HepG2 (cell line): ENCODE measurements around the gene SLC29A1. TPM values are rescaled to one million over a fixed set of nuclear protein-coding genes. Genes with fewer than 3 reads are reported as not detected.

Experiments used
- DNMT1 ChIP-seq: sonication (generic); formaldehyde crosslinking; IDR thresholded peaks from 2 replicates; pipeline ENCODE4 v1.5.1; 2020; ENCODE audit warnings: mild to moderate bottlenecking, missing genetic modification reagents
- ELF4 ChIP-seq: sonication (generic); formaldehyde crosslinking; IDR thresholded peaks from 2 replicates; pipeline ENCODE4 v1.5.0; 2020; ENCODE audit warnings: missing genetic modification reagents, mild to moderate bottlenecking, moderate library complexity, borderline replicate concordance
- ETV6 ChIP-seq: sonication (generic); formaldehyde crosslinking; conservative IDR thresholded peaks from 2 replicates; pipeline ENCODE4 v1.4.0; 2020; ENCODE audit warnings: missing genetic modification reagents
- GPN1 ChIP-seq: sonication (generic); formaldehyde crosslinking; IDR thresholded peaks from 2 replicates; pipeline ENCODE4 v1.5.1; 2020; ENCODE audit warnings: missing genetic modification reagents, borderline replicate concordance
- HDAC6 ChIP-seq: fragments of 200-600 bp; sonication (generic); IDR thresholded peaks from 2 replicates; pipeline ENCODE4 v1.7.0; 2017; ENCODE audit warnings: mild to moderate bottlenecking, antibody characterized with exemption, low read length, low read depth
- IKZF4 ChIP-seq: sonication (generic); formaldehyde crosslinking; IDR thresholded peaks from 2 replicates; pipeline ENCODE4 v1.5.1; 2020; ENCODE audit warnings: borderline replicate concordance, mild to moderate bottlenecking, low read depth, missing genetic modification reagents; ENCODE audit errors: not compliant biosample characterization
- KAT8 ChIP-seq: IDR thresholded peaks from 2 replicates; pipeline ENCODE4 v1.6.1; 2016; ENCODE audit warnings: missing genetic modification reagents, missing compliant biosample characterization
- KLF12 ChIP-seq: sonication (generic); formaldehyde crosslinking; IDR thresholded peaks from 2 replicates; pipeline ENCODE4 v1.4.0; 2020; ENCODE audit warnings: missing genetic modification reagents, borderline replicate concordance
- MTERF4 ChIP-seq: sonication (generic); formaldehyde crosslinking; IDR thresholded peaks from 2 replicates; pipeline ENCODE4 v1.8.0; 2023; ENCODE audit warnings: mild to moderate bottlenecking, missing genetic modification reagents
- MZF1 ChIP-seq: sonication (generic); formaldehyde crosslinking; IDR thresholded peaks from 2 replicates; pipeline ENCODE4 v1.8.1; 2023; ENCODE audit warnings: mild to moderate bottlenecking, missing genetic modification reagents, borderline replicate concordance
- NFIB ChIP-seq: sonication (generic); formaldehyde crosslinking; IDR thresholded peaks from 2 replicates; pipeline ENCODE4 v1.9.0; 2021; ENCODE audit warnings: missing genetic modification reagents, mild to moderate bottlenecking, borderline replicate concordance
- SMYD3 ChIP-seq: sonication (generic); formaldehyde crosslinking; IDR thresholded peaks from 2 replicates; pipeline ENCODE4 v1.8.1; 2023; ENCODE audit warnings: mild to moderate bottlenecking, missing genetic modification reagents
- SP2 ChIP-seq: sonication (generic); formaldehyde crosslinking; IDR thresholded peaks from 2 replicates; pipeline ENCODE4 v1.5.1; 2020; ENCODE audit warnings: mild to moderate bottlenecking, missing genetic modification reagents
- U2AF1 ChIP-seq: fragments of 200-400 bp; formaldehyde crosslinking; optimal IDR thresholded peaks from 2 replicates; pipeline ENCODE3; 2017; ENCODE audit warnings: mild to moderate bottlenecking, low read depth, low read length
- ZBTB3 ChIP-seq: sonication (generic); formaldehyde crosslinking; IDR thresholded peaks from 2 replicates; pipeline ENCODE4 v1.4.0; 2020; ENCODE audit warnings: low read depth, mild to moderate bottlenecking, moderate library complexity, missing genetic modification reagents, borderline replicate concordance
- ZBTB7A ChIP-seq: sonication (generic); formaldehyde crosslinking; IDR thresholded peaks from 2 replicates; pipeline ENCODE4 v1.8.0; 2022; ENCODE audit warnings: mild to moderate bottlenecking, missing genetic modification reagents
- ZNF17 ChIP-seq: sonication (generic); formaldehyde crosslinking; IDR thresholded peaks from 2 replicates; pipeline ENCODE4 v1.5.0; 2020; ENCODE audit warnings: mild to moderate bottlenecking, missing genetic modification reagents
- ZNF639 ChIP-seq: conservative IDR thresholded peaks from 2 replicates; pipeline ENCODE4 v1.6.1; 2018; ENCODE audit warnings: missing genetic modification reagents
- ZNF768 ChIP-seq: sonication (generic); formaldehyde crosslinking; IDR thresholded peaks from 2 replicates; pipeline ENCODE4 v1.4.0; 2020; ENCODE audit warnings: missing genetic modification reagents
- ZSCAN9 ChIP-seq: IDR thresholded peaks from 2 replicates; pipeline ENCODE4 v1.6.1; 2016; ENCODE audit warnings: borderline replicate concordance
- polyA plus RNA-seq, 8 experiments: library from polyadenylated mRNA; depleted of rRNA in 3 of 8; stranded (reverse) in 7 of 8; unstranded in 1 of 8; fragments of >200 nt; fragmentation: Illumina TruSeq in 4 of 8; extraction: Trizol in 4 of 8; gene quantifications; 2 replicates each; pipeline versions ENCODE4 v1.2.1 to v1.2.3, GENCODE V29; 2011 to 2016; ENCODE audit warnings: low read depth in 4 of 8, missing spikeins in 1 of 8, mixed read lengths in 1 of 8; ENCODE audit not compliant: insufficient read depth in 1 of 8
- total RNA-seq, 5 experiments: library from RNA; depleted of rRNA; stranded (reverse); fragments of >200 nt; fragmentation: Illumina TruSeq; extraction: Trizol; gene quantifications; 2 replicates each; pipeline ENCODE4 v1.2.3, GENCODE V29; 2016; ENCODE audit warnings: low read depth in 1 of 5
- TF ChIP-seq, protein P1 (sequence below): sonication (generic); formaldehyde crosslinking; conservative IDR thresholded peaks from 2 replicates; pipeline ENCODE4 v1.4.0; 2020; ENCODE audit warnings: missing genetic modification reagents
- TF ChIP-seq, protein P2 (sequence below): sonication (generic); formaldehyde crosslinking; IDR thresholded peaks from 2 replicates; pipeline ENCODE4 v1.4.0; 2020; ENCODE audit warnings: missing genetic modification reagents, borderline replicate concordance

SLC29A1 gene
- total and polyA plus RNA-seq, 2 of the 13 experiments (the other 11 are each of a cell fraction or from before 2014, with no cell fraction given): 43.2 to 106 TPM

GRCh38 chr6:44247338-44248302 is 24.2 kb downstream of the SLC29A1 start (continued):
- TF ChIP-seq IKZF4 (CRISPR knock-in tag) (peak; percentile 20), GPN1 (CRISPR knock-in tag) (no peak), ZBTB3 (CRISPR knock-in tag) (no peak), ETV6 (CRISPR knock-in tag) (0 out of 2 replicates have a peak, but pooled peaks have one; percentile 7), ZNF639 (CRISPR knock-in tag) (peak; percentile 68; the same call in 1 of the 2 replicates), ZNF17 (CRISPR knock-in tag) (0 out of 2 replicates have a peak, but pooled peaks have one; percentile 5), ZSCAN9 (CRISPR knock-in tag) (no peak), ZNF768 (CRISPR knock-in tag) (0 out of 2 replicates have a peak, but pooled peaks have one; percentile 34), KAT8 (CRISPR knock-in tag) (0 out of 2 replicates have a peak, but pooled peaks have one; percentile 9), U2AF1 (no peak), ZBTB7A (no peak), ELF4 (CRISPR knock-in tag) (no peak; the same call in 1 of the 2 replicates), SP2 (CRISPR knock-in tag) (no peak), KLF12 (CRISPR knock-in tag) (peak; percentile 23; the same call in 1 of the 2 replicates), HDAC6 (0 out of 2 replicates have a peak, but pooled peaks have one; percentile 2), MZF1 (CRISPR knock-in tag) (0 out of 2 replicates have a peak, but pooled peaks have one; percentile 26), SMYD3 (CRISPR knock-in tag) (no peak; the same call in 1 of the 2 replicates), MTERF4 (CRISPR knock-in tag) (0 out of 2 replicates have a peak, but pooled peaks have one; percentile 58), DNMT1 (CRISPR knock-in tag) (no peak), NFIB (CRISPR knock-in tag) (0 out of 2 replicates have a peak, but pooled peaks have one; percentile 75)
- TF ChIP-seq, protein P1, sequence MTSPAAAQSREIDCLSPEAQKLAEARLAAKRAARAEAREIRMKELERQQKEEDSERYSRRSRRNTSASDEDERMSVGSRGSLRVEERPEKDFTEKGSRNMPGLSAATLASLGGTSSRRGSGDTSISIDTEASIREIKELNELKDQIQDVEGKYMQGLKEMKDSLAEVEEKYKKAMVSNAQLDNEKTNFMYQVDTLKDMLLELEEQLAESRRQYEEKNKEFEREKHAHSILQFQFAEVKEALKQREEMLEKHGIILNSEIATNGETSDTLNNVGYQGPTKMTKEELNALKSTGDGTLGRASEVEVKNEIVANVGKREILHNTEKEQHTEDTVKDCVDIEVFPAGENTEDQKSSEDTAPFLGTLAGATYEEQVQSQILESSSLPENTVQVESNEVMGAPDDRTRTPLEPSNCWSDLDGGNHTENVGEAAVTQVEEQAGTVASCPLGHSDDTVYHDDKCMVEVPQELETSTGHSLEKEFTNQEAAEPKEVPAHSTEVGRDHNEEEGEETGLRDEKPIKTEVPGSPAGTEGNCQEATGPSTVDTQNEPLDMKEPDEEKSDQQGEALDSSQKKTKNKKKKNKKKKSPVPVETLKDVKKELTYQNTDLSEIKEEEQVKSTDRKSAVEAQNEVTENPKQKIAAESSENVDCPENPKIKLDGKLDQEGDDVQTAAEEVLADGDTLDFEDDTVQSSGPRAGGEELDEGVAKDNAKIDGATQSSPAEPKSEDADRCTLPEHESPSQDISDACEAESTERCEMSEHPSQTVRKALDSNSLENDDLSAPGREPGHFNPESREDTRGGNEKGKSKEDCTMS (CRISPR knock-in tag): no peak
- TF ChIP-seq, protein P2, sequence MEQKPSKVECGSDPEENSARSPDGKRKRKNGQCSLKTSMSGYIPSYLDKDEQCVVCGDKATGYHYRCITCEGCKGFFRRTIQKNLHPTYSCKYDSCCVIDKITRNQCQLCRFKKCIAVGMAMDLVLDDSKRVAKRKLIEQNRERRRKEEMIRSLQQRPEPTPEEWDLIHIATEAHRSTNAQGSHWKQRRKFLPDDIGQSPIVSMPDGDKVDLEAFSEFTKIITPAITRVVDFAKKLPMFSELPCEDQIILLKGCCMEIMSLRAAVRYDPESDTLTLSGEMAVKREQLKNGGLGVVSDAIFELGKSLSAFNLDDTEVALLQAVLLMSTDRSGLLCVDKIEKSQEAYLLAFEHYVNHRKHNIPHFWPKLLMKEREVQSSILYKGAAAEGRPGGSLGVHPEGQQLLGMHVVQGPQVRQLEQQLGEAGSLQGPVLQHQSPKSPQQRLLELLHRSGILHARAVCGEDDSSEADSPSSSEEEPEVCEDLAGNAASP (CRISPR knock-in tag): no peak
